Peyer's patch (tissue), 4 donors: ENCODE results near the gene ZNHIT3.

Experiments
- POLR2A ChIP-seq, 2 donors: fragments of 450-650 bp; IDR thresholded peaks; one replicate each; pipeline ENCODE4 v1.5.1; 2017; ENCODE audit warnings: antibody characterized with exemption in 2 of 2, mild to moderate bottlenecking in 2 of 2, moderate library complexity in 2 of 2
- TF ChIP-seq, protein P1 (sequence below), 6 experiments: fragments of 450-650 bp in 4 of 6; fragments of 200-600 bp in 2 of 6; sonication (generic) in 1 of 6; IDR thresholded peaks; one replicate each; pipeline ENCODE4 v1.5.1; 2017 to 2019; ENCODE audit warnings: antibody characterized with exemption in 6 of 6, mild to moderate bottlenecking in 3 of 6, moderate library complexity in 1 of 6

DNA sequence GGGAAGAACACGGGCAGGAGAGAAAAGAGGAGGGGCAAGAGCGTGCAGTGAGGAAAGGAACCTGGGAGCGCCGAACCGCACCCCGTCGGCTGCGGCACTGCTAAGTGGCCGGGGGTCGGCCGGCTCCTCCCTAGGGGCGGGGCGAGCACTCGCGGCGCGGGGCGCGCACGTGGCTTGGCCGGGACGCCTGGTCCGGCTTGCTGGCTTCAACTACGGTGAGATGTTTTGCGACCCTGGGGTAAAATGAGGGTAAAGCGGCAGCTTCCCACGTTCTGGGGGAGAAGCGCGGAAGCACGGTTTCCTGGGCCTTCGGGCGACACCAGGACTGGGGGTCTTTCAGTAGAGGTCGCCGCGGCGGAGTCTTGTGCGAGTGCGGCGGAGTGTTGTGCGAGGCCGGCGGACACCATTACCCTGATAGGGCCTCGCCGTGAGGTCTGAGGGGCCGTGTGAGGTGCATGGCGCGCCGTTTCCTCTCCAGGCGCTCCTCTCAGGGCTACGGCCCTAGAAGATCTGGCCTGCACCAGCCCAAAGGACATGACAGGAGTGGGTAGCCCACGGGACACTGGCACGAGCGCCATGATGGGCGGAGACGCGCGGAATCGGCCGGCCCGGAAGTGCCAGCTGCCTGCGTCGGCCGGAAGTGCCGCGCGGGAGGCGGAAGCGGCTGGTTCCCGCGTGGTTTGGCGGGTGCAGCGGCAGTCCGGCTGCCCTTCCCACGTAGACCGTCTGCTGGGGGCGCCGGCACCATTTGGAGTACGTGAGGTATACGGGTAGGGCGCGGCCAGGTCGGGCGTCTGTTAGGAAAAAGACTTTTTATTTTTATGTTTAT lies 48.6 kb downstream of the ZNHIT3 start, which contains the start of the genes MYO19 and PIGW:
- TF ChIP-seq, protein P1, sequence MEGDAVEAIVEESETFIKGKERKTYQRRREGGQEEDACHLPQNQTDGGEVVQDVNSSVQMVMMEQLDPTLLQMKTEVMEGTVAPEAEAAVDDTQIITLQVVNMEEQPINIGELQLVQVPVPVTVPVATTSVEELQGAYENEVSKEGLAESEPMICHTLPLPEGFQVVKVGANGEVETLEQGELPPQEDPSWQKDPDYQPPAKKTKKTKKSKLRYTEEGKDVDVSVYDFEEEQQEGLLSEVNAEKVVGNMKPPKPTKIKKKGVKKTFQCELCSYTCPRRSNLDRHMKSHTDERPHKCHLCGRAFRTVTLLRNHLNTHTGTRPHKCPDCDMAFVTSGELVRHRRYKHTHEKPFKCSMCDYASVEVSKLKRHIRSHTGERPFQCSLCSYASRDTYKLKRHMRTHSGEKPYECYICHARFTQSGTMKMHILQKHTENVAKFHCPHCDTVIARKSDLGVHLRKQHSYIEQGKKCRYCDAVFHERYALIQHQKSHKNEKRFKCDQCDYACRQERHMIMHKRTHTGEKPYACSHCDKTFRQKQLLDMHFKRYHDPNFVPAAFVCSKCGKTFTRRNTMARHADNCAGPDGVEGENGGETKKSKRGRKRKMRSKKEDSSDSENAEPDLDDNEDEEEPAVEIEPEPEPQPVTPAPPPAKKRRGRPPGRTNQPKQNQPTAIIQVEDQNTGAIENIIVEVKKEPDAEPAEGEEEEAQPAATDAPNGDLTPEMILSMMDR (IDR thresholded peaks at IDR 0.05): peak in 2 of 6 experiments; percentile 22 to 37
- peak; percentile 79 to 84 for TF ChIP-seq POLR2A (IDR thresholded peaks at IDR 0.05)
